SHP77 treated with DMSO at 0.1 percent for 48 hours (cell line): ENCODE measurements around the gene THSD8.
"Not testable (repeated sequence)": the region's sequence is repeated elsewhere in the genome, so short reads cannot be mapped to it uniquely, and the experiment has no call there.

Source experiments
- DNase-seq: peaks from one replicate; lab custom pipeline; 2025; lab: John Stamatoyannopoulos, UW

THSD8 gene

GRCh38 chr19:12825254-12826131 lies 23.6 kb downstream of the THSD8 start:
- no peak for DNase-seq

- no peak for DNase-seq
Measured at GRCh38 chr19:12828494-12828893, 26.6 kb downstream of the THSD8 start.

DNA sequence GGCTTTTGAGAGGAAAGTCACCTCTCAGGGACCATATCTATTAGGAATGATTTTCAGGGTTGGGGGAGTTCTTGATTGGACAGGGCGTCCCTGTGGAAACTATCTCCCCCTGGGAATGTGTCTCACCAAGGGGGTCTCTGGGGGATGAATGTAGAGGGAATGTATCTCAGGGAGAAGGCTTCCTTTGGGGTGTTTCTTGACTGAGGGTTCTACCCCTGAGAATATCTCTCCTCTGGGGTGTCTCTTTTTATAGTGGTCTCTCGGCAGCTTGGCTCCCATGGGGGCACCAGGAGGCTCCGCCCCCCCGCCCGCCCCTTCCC lies 31.5 kb downstream of the THSD8 start:
- no peak for DNase-seq

GRCh38 chr19:12833738-12834565 lies 32.1 kb downstream of the THSD8 start:
- peak; percentile 16 for DNase-seq

DNA sequence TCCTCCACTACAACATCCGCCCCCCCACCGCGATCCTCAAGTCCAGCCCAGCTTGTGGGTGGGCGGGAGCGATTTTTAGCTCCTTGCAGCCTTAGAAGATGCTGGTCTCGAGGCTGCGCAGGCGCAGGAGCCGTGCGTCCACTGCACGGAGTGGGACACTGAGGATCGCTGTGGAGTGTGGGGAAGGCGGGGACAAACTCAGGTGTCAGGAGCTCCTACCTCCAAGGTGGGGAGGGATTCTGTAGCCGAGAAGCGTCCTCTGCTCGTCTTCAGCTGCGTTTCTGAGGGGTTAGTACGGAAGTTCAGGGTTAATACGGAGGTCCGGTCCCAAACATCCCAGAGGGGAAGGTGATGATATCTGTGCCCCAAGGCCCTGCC lies 32.7 kb downstream of the THSD8 start, which contains the start of gene RTBDN:
TSS of gene RTBDN (minus strand) at position 14 of the 378 bp plus-strand sequence. CDS start 4,600 bp downstream, outside the sequence.
- DNase-seq, result no peak

GRCh38 chr19:12834976-12835757 lies 33.3 kb downstream of the THSD8 start:
- DNase-seq, result peak; percentile 39

DNA sequence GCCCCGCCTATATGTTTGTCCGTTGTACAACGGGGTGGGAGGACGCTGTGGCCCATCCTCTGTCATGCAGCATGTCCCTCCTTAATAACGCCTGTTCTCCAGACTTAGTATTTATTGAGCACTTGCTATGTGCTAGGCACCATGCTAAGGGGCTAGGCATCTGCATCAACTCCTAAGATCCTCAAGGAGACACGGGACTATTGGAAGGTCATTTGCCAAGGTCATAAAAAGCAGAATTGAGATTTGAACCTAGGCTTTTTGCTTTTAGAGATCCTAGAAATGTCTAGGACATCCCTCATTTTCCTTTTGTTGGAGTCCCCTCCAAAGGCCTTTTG lies 34.6 kb downstream of the THSD8 start:
- no peak for DNase-seq

- no peak for DNase-seq
Measured at GRCh38 chr19:12837225-12837624, 35.4 kb downstream of the THSD8 start.

DNA sequence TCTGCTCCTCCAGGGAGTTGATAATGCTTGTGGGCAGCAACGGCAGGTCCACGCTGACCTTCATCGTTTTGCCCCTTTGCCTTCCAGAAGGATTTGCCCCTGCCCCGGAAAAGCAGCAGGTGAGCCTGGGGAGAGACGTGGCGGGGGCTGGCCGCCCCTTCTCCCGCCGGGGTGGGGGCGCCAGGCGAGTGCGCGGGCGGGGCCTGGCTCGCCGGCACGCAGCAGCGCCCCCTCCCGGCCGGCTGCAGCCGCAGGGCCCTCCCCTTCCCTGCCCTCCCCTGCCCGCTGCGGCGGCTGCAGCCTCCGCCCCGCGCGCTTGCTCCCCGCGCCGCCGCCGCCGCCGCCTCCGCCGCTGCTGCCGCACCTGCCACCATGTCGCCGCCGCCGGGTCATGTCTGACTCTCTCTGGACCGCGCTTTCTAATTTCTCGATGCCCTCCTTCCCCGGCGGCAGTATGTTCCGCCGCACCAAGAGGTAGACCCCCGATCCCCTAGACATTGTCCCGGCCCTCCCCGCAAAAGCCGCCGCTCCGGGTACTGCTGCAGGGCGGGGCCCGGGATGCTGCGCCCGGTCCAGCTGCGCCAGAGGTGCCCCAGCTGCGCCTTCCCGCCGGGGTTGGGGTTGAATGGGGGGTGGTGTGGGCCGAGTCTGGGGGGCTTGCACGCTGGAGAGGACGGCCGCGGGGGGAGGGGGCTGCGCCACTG lies 36.5 kb downstream of the THSD8 start, which contains the start of gene MAST1:
TSS of gene MAST1 (plus strand) at position 334 of the 704 bp plus-strand sequence. CDS start at position 392, 58 bp downstream.
- peak; percentile 43 for DNase-seq

DNA sequence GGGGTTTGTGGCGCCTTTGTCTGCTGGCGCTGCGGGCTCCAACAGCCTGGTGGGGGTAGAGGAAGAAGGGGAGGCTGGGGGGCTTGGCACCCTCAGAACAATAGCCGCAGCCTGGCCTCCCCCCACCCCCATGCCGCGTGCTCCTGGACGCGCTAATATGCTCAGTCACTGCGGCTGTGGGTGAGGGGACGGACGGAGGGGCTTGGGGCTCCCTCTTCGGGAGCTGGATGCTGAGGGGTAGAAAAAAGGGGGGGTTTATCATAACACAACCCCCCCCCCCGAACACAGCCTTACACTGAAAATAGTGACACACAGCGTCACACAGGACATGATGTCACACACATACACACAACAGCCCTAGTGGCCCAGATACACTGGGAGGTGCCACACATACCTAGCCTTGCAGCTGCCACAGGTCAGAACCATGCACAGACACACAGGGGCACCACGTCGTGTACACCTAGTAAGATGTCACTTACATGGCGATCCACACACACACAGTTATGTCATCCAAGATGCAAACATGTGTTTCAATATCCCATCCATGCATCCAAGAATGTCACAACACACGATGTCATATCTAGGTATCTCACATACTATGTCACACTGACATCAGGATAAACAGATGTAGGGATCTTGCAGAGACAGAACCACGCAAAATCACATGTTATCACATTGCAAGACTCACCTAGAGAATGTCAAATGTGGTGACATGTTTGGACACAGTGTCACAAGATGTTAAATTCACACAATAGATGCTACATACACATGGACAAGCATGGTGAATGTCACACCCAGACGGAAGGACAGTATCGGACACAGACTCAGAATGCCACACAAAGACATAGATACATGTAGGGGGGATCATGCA lies 37.3 kb downstream of the THSD8 start:
- no peak for DNase-seq

GRCh38 chr19:12840091-12841079 lies 38.5 kb downstream of the THSD8 start:
- no peak for DNase-seq

GRCh38 chr19:12841094-12841493 lies 39.2 kb downstream of the THSD8 start:
- no peak for DNase-seq

DNA sequence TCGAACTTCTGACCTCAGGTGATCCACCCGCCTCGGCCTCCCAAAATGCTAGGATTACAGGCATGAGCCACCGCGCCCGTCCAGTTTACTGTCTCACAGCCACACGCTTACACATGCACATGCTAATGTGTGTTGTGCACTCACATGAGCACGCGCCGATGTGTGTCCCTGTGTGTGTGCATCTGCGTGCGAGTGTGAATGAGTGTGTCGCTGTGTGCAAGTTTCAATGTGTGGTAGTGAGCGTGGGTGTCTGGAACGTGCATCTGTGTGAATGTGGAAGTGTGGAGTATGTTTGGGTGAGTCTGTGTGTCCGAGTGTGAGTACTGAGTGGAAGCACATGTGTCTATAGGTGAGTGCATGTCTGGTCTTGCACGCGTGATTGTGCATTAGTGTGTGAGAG lies 40.6 kb downstream of the THSD8 start:
- DNase-seq, result no peak

- no peak for DNase-seq
Measured at GRCh38 chr19:12843328-12843727, 41.5 kb downstream of the THSD8 start.

DNA sequence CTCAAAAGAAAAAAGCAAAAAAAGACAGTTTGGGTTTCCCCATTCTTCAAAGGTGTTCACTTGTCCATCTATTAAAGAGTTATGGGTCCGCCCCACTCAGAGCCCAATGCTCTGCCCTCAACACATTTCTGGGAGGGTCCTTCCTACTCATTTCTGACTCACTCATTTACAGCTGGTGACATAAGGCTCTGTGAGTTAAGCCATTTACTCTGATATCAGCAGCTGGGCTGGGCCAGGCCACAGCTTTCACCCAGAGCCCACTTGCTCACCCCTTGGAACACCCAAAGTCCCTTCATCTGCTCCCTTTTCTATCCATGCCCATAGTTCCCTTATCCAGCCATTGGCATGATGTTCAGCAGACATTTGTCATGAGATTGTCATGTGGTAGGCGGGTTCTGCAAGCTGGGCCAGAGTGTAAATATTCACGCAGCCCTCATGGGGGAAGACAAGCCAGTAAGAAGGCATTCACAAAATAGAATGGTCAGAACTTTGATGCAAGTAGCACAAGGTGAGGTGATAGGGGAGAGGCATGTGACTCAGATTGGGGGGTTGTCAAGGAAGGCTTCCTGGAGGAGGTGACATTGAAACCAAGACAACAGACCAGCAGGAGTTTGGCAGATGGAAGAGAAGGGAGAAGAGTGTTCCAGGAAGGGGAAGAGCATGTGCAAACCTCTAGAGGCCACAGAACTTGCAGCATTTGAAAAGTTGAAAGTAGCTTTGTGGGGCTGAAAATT lies 42.3 kb downstream of the THSD8 start:
- no peak for DNase-seq

GRCh38 chr19:12846613-12847012 lies 44.7 kb downstream of the THSD8 start:
- not testable (repeated sequence) for DNase-seq

GRCh38 chr19:12847159-12848139 lies 45.6 kb downstream of the THSD8 start:
- peak; percentile 15 for DNase-seq
